GM13977 (cell line): ENCODE data around the gene IL36B.

Experiments used
- DNase-seq: peaks from one replicate; pipeline ENCODE4 v3.0.0; 2012; ENCODE audit warnings: low spot score
- in situ Hi-C: fragments of 300-500 bp; cut with MboI; formaldehyde crosslinking; loops from one replicate; pipeline ENCODE4 v1.12.0; 2022; ENCODE audit warnings: low sequenced_read_pairs, low pct_unique_long_range_greater_than_20kb, mixed read lengths, inconsistent platforms; ENCODE audit not compliant: unreplicated experiment
- TF ChIP-seq, protein P1 (sequence below): IDR thresholded peaks from 2 replicates; pipeline ENCODE4 v1.5.1; 2012; ENCODE audit warnings: mild to moderate bottlenecking, control low read depth; ENCODE audit not compliant: insufficient read depth; ENCODE audit errors: extremely low read depth, missing control alignments

Gene IL36B

DNA sequence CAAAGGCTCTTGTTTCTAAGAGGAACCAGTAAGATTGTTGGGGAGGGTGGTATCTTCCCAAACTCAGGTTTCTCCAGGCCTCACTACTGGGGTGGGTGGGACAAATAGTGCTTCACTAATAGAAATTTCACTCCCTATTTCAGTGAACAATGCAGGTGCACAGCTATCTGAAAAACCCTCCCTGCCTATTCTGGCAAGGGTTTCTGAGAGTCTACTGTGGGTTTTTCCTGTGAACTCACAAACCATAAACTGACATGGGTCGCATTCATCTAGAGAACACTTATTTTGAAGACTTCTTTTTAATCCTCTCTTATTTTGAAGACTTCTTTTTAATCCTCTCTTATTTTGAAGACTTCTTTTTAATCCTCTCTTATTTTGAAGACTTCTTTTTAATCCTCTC is 43.0 kb downstream of the IL36B start:
- DNase-seq = no peak
- in situ Hi-C loops = no loop called here
- TF ChIP-seq, protein P1, sequence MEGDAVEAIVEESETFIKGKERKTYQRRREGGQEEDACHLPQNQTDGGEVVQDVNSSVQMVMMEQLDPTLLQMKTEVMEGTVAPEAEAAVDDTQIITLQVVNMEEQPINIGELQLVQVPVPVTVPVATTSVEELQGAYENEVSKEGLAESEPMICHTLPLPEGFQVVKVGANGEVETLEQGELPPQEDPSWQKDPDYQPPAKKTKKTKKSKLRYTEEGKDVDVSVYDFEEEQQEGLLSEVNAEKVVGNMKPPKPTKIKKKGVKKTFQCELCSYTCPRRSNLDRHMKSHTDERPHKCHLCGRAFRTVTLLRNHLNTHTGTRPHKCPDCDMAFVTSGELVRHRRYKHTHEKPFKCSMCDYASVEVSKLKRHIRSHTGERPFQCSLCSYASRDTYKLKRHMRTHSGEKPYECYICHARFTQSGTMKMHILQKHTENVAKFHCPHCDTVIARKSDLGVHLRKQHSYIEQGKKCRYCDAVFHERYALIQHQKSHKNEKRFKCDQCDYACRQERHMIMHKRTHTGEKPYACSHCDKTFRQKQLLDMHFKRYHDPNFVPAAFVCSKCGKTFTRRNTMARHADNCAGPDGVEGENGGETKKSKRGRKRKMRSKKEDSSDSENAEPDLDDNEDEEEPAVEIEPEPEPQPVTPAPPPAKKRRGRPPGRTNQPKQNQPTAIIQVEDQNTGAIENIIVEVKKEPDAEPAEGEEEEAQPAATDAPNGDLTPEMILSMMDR = no peak

DNA sequence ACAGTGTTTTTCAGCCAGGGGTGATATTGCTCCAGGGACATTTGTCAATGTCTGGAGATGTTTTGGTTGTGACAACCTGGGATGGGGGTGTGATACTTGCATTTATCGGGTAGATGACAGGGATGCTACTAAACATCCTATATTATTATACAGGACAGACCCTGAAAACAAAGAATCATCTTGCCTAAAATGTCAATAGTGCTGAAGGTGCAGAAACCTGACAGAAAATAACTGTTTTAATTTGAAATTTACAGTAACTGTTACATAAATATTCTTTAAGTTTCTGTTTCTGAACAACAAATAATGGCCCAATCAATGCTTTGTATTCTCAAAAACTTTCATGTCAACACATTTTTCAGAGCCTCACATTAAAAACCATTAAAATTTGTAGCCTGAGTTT is 45.4 kb downstream of the IL36B start:
- TF ChIP-seq, protein P1 = no peak
- in situ Hi-C loops = no loop called here
- DNase-seq = no peak

DNA sequence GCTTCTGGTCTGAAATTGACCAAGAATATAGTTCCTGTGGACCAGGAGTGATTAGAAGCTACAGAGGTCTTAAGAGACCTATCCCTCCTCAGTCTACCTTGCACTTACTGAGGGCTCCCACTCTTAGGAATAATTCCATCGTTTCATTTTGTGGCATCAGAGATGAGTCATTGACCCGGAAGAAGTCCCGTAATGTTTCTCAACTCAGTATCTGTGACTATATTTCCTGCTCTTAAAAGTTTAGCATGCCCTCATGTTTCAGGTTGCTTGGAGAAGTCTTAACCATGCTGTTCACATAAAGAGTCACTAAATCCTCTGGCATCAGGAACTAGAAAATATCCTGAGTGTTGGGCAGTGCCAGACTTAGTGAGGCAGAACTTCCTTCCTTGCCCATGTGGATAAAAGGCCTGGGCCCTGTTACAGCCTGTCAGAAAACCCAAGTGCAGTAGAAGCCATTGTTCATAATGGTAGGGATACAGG is 47.6 kb downstream of the IL36B start, which contains the start of gene IL36A:
TSS of gene IL36A (plus strand) at position 430 of the 480 bp plus-strand sequence. CDS start 413 bp downstream, outside the sequence.
- in situ Hi-C loops = no loop called here
- TF ChIP-seq, protein P1 = no peak
- no peak for DNase-seq

DNA sequence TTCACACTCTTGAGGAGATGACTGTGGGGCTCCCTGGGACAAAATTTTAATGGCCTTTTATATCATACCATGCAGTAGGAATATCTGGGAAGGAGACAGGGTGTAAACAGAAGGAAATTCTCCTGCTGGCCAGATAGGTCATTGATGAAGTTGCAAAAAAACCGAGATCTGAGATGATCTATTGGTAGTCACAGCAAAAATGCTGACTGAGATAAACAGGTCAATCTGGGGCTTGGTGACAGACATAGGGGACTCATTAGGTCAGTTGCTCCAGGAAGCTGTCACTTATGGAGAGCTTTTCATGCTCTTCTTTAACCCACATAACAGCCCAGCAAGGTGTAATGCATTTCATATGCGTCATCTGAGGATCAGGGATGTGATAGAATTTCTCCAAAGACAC is 50.0 kb downstream of the IL36B start:
- TF ChIP-seq, protein P1 = no peak
- DNase-seq = no peak
- in situ Hi-C loops = no loop called here

DNA sequence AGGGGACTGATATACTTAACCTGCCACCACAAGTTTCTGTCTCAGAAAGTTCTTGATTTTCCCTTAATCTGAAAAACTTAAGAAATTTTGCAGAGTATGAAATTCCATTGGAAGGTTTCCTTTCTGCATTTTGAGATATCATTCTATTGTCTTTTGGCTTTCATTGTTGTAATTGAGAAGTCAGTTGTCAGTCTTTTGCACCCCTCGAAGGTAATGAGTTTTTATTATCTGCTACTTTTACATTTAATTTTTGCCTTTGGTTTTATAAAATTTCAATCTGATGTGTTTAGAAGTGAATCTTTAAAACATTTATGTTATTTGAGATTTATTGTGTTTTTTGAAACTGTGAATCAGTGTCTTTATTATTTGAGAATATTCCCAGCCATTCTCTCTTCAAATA is 52.2 kb downstream of the IL36B start:
- DNase-seq = no peak
- TF ChIP-seq, protein P1 = no peak
- in situ Hi-C loops = no loop called here

DNA sequence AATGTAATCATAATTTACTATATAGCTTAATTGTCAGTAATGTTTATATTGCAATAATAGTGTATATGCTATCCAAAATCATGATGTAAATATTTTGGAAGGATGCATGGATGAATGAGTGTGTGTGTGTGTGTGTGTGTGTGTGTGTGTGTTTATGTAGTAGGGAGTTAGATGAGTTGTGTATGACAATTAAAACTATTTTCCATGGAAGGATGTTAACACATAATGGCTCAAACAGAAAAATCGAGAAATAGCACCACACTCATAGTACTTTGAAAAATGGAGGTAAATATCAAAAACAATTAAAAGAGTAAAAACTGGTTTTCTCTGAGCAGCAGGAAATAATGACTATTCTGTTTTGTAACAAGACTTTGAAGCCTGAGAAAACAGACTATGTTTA is 55.5 kb downstream of the IL36B start:
- no peak for DNase-seq
- TF ChIP-seq, protein P1 = no peak
- in situ Hi-C loops = no loop called here

DNA sequence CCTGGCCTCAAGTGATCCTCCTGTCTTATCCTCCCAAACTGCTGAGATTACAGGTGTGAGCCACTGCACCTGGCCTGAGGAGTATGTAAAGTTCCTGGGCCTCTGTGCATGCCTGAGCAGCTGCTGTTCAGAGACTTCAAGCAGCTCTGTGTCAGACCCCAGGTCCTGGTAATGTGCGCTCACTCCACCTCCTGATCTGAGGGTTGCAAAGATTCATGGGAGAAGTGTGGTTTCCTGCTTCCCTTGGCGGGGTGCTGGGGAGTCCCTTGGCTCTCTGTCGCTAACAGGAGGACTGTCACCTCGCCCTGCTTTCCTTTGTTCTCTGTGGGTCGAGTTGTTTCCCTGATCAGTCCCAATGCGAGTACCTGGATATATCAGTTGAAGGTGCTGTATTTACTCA is 56.0 kb downstream of the IL36B start:
- TF ChIP-seq, protein P1 = no peak
- peak; percentile 18 for DNase-seq
- in situ Hi-C loops = no loop called here
